ENCODE results near the gene BTG1. TPM values are rescaled to one million over a fixed set of nuclear protein-coding genes. Genes with fewer than 3 reads are reported as not detected.

The BTG1 gene
- total RNA-seq, 1 donor from 2014 or later, result 164 TPM

GRCh38 chr12:92141591-92142121 is 4.0 kb downstream of the BTG1 start:
- DNase-seq (ENCODE audit: low spot score, unreplicated experiment), result no peak
- Mint-ChIP-seq H3K4me1 (ENCODE audit: low read depth) (peaks cover 43% of the 10 kb centered on the region), H3K27me3 (no peaks in the 10 kb centered on the region), H3K9me3 (ENCODE audit: low read depth) (no peaks in the 10 kb centered on the region), H3K27ac (peak overlapping the region; percentile 84), H3K36me3 (ENCODE audit: insufficient read depth) (peaks cover 53% of the 10 kb centered on the region), H3K4me3 (ENCODE audit: low read depth) (peak overlapping the region; percentile 90)
- no peak for TF ChIP-seq CTCF (IDR thresholded peaks at IDR 0.05; ENCODE audit: unreplicated experiment)

GRCh38 chr12:92140896-92141536 is 4.6 kb downstream of the BTG1 start:
- DNase-seq (ENCODE audit: low spot score, unreplicated experiment), result no peak
- Mint-ChIP-seq H3K36me3 (ENCODE audit: insufficient read depth) (peaks cover 53% of the 10 kb centered on the region), H3K9me3 (ENCODE audit: low read depth) (no peaks in the 10 kb centered on the region), H3K27me3 (no peaks in the 10 kb centered on the region), H3K27ac (peak overlapping the region; percentile 84), H3K4me1 (ENCODE audit: low read depth) (peaks cover 45% of the 10 kb centered on the region), H3K4me3 (ENCODE audit: low read depth) (peak overlapping the region; percentile 90)
- no peak for TF ChIP-seq CTCF (IDR thresholded peaks at IDR 0.05; ENCODE audit: unreplicated experiment)

GRCh38 chr12:92140156-92140555 is 5.5 kb downstream of the BTG1 start:
- Mint-ChIP-seq H3K27me3 (no peaks in the 10 kb centered on the region), H3K9me3 (ENCODE audit: low read depth) (no peaks in the 10 kb centered on the region), H3K4me1 (ENCODE audit: low read depth) (peaks cover 51% of the 10 kb centered on the region), H3K36me3 (ENCODE audit: insufficient read depth) (peaks cover 52% of the 10 kb centered on the region), H3K27ac (peak overlapping the region; percentile 85), H3K4me3 (ENCODE audit: low read depth) (peak overlapping the region; percentile 90)
- TF ChIP-seq CTCF (IDR thresholded peaks at IDR 0.05; ENCODE audit: unreplicated experiment), result no peak
- no peak for DNase-seq (ENCODE audit: low spot score, unreplicated experiment)

GRCh38 chr12:92139634-92140150 is 6.0 kb downstream of the BTG1 start:
- Mint-ChIP-seq H3K9me3 (ENCODE audit: low read depth) (no peaks in the 10 kb centered on the region), H3K4me1 (ENCODE audit: low read depth) (peaks cover 56% of the 10 kb centered on the region), H3K27ac (peak overlapping the region; percentile 85), H3K4me3 (ENCODE audit: low read depth) (peak overlapping the region; percentile 90), H3K36me3 (ENCODE audit: insufficient read depth) (peaks cover 52% of the 10 kb centered on the region), H3K27me3 (no peaks in the 10 kb centered on the region)
- no peak for TF ChIP-seq CTCF (IDR thresholded peaks at IDR 0.05; ENCODE audit: unreplicated experiment)
- DNase-seq (ENCODE audit: low spot score, unreplicated experiment), result no peak

GRCh38 chr12:92138626-92139025 is 7.0 kb downstream of the BTG1 start:
- TF ChIP-seq CTCF (IDR thresholded peaks at IDR 0.05; ENCODE audit: unreplicated experiment), result no peak
- H3K4me1 Mint-ChIP-seq (ENCODE audit: low read depth), result peaks cover 63% of the 10 kb centered on the region
- no peak for DNase-seq (ENCODE audit: low spot score, unreplicated experiment)
- no peaks in the 10 kb centered on the region for H3K27me3 Mint-ChIP-seq
- H3K36me3 Mint-ChIP-seq (ENCODE audit: insufficient read depth), result peaks cover 41% of the 10 kb centered on the region
- peak overlapping the region; percentile 90 for H3K4me3 Mint-ChIP-seq (ENCODE audit: low read depth)
- no peaks in the 10 kb centered on the region for H3K9me3 Mint-ChIP-seq (ENCODE audit: low read depth)
- peak overlapping the region; percentile 70 for H3K27ac Mint-ChIP-seq
